Daoy (cell line): Measurements from ENCODE around the gene DNAJC7. TPM values are rescaled to one million over a fixed set of nuclear protein-coding genes. Genes with fewer than 3 reads are reported as not detected.
"Not testable (repeated sequence)": the region's sequence is repeated elsewhere in the genome, so short reads cannot be mapped to it uniquely, and the experiment has no call there.

Experiments
- DNase-seq: peaks from one replicate; pipeline ENCODE4 v3.0.0-alpha.2; 2015; ENCODE audit warnings: low read depth
- total RNA-seq: library from RNA; depleted of rRNA; stranded (reverse); fragments of >200 nt; shearing (Covaris generic); gene quantifications from 2 replicates; pipeline ENCODE4 v1.2.3, GENCODE V29; 2014

The DNAJC7 gene
- total RNA-seq, 1 experiment from 2014 or later, result 148 TPM

GRCh38 chr17:42012363-42012762 is 4.9 kb downstream of the DNAJC7 start:
- not testable (repeated sequence) for DNase-seq

GRCh38 chr17:42010898-42011516 is 6.2 kb downstream of the DNAJC7 start:
- peak; percentile 34 for DNase-seq

GRCh38 chr17:42010266-42010680 is 7.0 kb downstream of the DNAJC7 start:
- peak; percentile 48 for DNase-seq

- no peak for DNase-seq
Observed at GRCh38 chr17:42009170-42009569, 8.1 kb downstream of the DNAJC7 start.

- no peak for DNase-seq
Observed at GRCh38 chr17:42005166-42005565, 12.1 kb downstream of the DNAJC7 start.

- no peak for DNase-seq
Observed at GRCh38 chr17:42002792-42003301, 14.4 kb downstream of the DNAJC7 start.

- DNase-seq, result no peak
Observed at GRCh38 chr17:42002175-42002791, 15.0 kb downstream of the DNAJC7 start.

- no peak for DNase-seq
Observed at GRCh38 chr17:42001729-42002128, 15.5 kb downstream of the DNAJC7 start.

- DNase-seq, result no peak
Observed at GRCh38 chr17:42000413-42001133, 16.7 kb downstream of the DNAJC7 start.

GRCh38 chr17:41998497-41998896 is 18.7 kb downstream of the DNAJC7 start:
- no peak for DNase-seq

- no peak for DNase-seq
Observed at GRCh38 chr17:41996855-41997164, 20.4 kb downstream of the DNAJC7 start.

- no peak for DNase-seq
Observed at GRCh38 chr17:41992576-41992975, 24.7 kb downstream of the DNAJC7 start.

GRCh38 chr17:41989702-41990419 is 27.4 kb downstream of the DNAJC7 start:
- no peak for DNase-seq

- no peak for DNase-seq
Observed at GRCh38 chr17:41988418-41988817, 28.8 kb downstream of the DNAJC7 start.

GRCh38 chr17:41987642-41988041 is 29.6 kb downstream of the DNAJC7 start:
- DNase-seq, result no peak

GRCh38 chr17:41986634-41987033 is 30.6 kb downstream of the DNAJC7 start:
- DNase-seq, result no peak

- no peak for DNase-seq
Observed at GRCh38 chr17:41985919-41986318, 31.3 kb downstream of the DNAJC7 start.

- no peak for DNase-seq
Observed at GRCh38 chr17:41984454-41984853, 32.8 kb downstream of the DNAJC7 start.

- DNase-seq, result no peak
Observed at GRCh38 chr17:41982026-41982760, 35.0 kb downstream of the DNAJC7 start.

GRCh38 chr17:41977991-41978390 is 39.2 kb downstream of the DNAJC7 start:
- DNase-seq, result no peak

GRCh38 chr17:41976142-41976768 is 41.0 kb downstream of the DNAJC7 start:
- DNase-seq, result no peak
